ENCODE data around the gene ALG10B. TPM values are rescaled to one million over a fixed set of nuclear protein-coding genes. Genes with fewer than 3 reads are reported as not detected.
"Not testable (repeated sequence)": the region's sequence is repeated elsewhere in the genome, so short reads cannot be mapped to it uniquely, and the experiment has no call there.

Gene ALG10B
- total RNA-seq, 1 donor from 2014 or later: 6.3 TPM

- Mint-ChIP-seq H3K27me3 (ENCODE audit: unreplicated experiment) (peaks cover 1% of the 10 kb centered on the region), H3K9me3 (ENCODE audit: unreplicated experiment) (peaks cover 7% of the 10 kb centered on the region), H3K4me1 (ENCODE audit: low read depth, unreplicated experiment) (no peaks in the 10 kb centered on the region), H3K4me3 (ENCODE audit: unreplicated experiment) (no peak overlapping the region), H3K27ac (ENCODE audit: unreplicated experiment) (no peak overlapping the region), H3K36me3 (ENCODE audit: unreplicated experiment) (peaks cover 5% of the 10 kb centered on the region)
- TF ChIP-seq, protein P1, sequence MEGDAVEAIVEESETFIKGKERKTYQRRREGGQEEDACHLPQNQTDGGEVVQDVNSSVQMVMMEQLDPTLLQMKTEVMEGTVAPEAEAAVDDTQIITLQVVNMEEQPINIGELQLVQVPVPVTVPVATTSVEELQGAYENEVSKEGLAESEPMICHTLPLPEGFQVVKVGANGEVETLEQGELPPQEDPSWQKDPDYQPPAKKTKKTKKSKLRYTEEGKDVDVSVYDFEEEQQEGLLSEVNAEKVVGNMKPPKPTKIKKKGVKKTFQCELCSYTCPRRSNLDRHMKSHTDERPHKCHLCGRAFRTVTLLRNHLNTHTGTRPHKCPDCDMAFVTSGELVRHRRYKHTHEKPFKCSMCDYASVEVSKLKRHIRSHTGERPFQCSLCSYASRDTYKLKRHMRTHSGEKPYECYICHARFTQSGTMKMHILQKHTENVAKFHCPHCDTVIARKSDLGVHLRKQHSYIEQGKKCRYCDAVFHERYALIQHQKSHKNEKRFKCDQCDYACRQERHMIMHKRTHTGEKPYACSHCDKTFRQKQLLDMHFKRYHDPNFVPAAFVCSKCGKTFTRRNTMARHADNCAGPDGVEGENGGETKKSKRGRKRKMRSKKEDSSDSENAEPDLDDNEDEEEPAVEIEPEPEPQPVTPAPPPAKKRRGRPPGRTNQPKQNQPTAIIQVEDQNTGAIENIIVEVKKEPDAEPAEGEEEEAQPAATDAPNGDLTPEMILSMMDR (IDR thresholded peaks at IDR 0.05; ENCODE audit: partially characterized antibody, unreplicated experiment): no peak
- DNase-seq: no peak
Observed at GRCh38 chr12:38289396-38289795, 27.2 kb upstream of the ALG10B start.

DNA sequence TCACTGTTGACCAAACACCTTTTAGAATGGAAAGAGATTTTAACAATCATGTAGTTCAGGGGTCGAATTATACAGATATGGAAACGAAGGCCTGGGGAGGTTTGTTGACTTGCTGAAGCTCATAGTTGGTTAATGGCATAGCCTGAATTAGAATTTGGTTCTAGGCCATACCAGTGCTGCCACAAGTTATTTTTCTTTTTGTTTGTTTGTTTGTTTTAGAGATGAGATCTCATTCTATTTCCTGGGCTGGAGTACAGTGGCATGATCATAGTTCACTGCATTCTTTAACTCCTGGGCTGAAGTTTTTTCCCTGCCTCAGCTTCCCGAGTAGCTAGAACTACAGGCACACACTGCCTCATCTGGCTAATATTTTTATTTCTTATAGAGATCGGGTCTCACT lies 25.4 kb upstream of the ALG10B start:
- peaks cover 10% of the 10 kb centered on the region for H3K36me3 Mint-ChIP-seq (ENCODE audit: unreplicated experiment)
- TF ChIP-seq, protein P1 (IDR thresholded peaks at IDR 0.05; ENCODE audit: partially characterized antibody, unreplicated experiment): no peak
- no peak for DNase-seq
- no peak overlapping the region for H3K27ac Mint-ChIP-seq (ENCODE audit: unreplicated experiment)
- H3K27me3 Mint-ChIP-seq (ENCODE audit: unreplicated experiment): no peaks in the 10 kb centered on the region
- no peak overlapping the region for H3K4me3 Mint-ChIP-seq (ENCODE audit: unreplicated experiment)
- no peaks in the 10 kb centered on the region for H3K4me1 Mint-ChIP-seq (ENCODE audit: low read depth, unreplicated experiment)
- H3K9me3 Mint-ChIP-seq (ENCODE audit: unreplicated experiment): peaks cover 12% of the 10 kb centered on the region

DNA sequence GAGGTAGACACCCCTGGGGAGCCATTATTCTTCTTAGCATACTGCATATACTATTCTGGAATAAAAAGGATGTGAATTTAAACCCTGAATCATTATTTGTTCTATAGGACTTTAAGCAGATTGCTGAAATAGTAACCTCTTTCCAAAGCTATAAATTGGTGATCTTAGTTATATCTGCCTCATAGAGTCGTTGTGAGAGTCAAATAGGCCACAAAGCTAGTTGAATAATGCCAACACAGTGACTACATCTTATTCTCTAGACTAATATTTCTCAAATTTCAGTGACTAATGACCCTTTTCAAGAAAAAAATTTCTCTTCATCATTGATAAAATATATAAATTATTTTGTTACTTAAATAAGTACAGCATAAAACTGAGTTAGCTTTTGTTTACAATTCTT lies 13.6 kb upstream of the ALG10B start:
- not testable (repeated sequence) for DNase-seq; H3K27ac Mint-ChIP-seq (ENCODE audit: unreplicated experiment); H3K4me1 Mint-ChIP-seq (ENCODE audit: low read depth, unreplicated experiment); H3K9me3 Mint-ChIP-seq (ENCODE audit: unreplicated experiment); H3K4me3 Mint-ChIP-seq (ENCODE audit: unreplicated experiment); H3K27me3 Mint-ChIP-seq (ENCODE audit: unreplicated experiment); H3K36me3 Mint-ChIP-seq (ENCODE audit: unreplicated experiment)

DNA sequence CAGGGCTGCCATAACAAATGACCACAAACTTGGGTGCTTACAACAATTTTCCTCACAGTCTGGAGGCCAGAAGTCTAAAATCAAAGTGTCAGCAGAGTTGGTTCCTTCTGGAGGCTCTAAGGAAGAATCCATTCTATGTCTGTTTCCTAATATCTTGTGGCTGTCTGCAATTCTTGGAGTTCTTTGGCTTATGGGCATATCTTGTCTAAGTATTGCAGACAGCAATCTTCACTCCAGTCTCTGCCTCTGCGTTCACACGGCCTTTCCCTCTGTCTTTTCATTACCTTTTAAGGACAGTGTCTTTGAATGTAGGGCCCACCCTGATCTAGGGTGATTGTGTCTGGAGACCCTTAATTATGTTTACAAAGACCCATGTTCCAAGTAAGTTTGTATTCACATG lies 5.4 kb downstream of the ALG10B start:
- H3K4me1 Mint-ChIP-seq (ENCODE audit: low read depth, unreplicated experiment); H3K4me3 Mint-ChIP-seq (ENCODE audit: unreplicated experiment); DNase-seq; H3K27ac Mint-ChIP-seq (ENCODE audit: unreplicated experiment); H3K9me3 Mint-ChIP-seq (ENCODE audit: unreplicated experiment); H3K36me3 Mint-ChIP-seq (ENCODE audit: unreplicated experiment); H3K27me3 Mint-ChIP-seq (ENCODE audit: unreplicated experiment): not testable (repeated sequence)

DNA sequence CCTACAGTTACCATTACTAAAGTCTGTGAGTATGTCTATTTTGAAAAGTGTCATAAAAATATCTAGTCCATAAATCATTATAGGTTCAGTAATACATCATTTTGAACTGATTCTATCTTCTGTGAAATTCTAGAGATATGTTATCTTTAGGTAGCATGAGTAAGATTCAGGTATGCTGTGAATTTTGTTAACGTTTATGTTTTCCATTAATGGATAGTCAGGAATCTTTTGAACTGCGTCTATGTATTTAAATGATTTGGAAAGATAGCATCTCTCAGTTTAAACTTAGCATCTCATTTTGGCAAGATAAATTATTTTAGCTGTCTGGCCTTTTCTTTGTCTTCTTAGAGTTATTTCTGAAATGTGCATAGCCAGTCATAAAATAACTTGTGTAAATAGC lies 8.3 kb downstream of the ALG10B start:
- Mint-ChIP-seq H3K4me1 (ENCODE audit: low read depth, unreplicated experiment) (no peaks in the 10 kb centered on the region), H3K27me3 (ENCODE audit: unreplicated experiment) (no peaks in the 10 kb centered on the region), H3K9me3 (ENCODE audit: unreplicated experiment) (no peaks in the 10 kb centered on the region), H3K27ac (ENCODE audit: unreplicated experiment) (no peak overlapping the region), H3K4me3 (ENCODE audit: unreplicated experiment) (no peak overlapping the region), H3K36me3 (ENCODE audit: unreplicated experiment) (no peaks in the 10 kb centered on the region)
- TF ChIP-seq, protein P1 (IDR thresholded peaks at IDR 0.05; ENCODE audit: partially characterized antibody, unreplicated experiment): no peak
- DNase-seq: no peak

DNA sequence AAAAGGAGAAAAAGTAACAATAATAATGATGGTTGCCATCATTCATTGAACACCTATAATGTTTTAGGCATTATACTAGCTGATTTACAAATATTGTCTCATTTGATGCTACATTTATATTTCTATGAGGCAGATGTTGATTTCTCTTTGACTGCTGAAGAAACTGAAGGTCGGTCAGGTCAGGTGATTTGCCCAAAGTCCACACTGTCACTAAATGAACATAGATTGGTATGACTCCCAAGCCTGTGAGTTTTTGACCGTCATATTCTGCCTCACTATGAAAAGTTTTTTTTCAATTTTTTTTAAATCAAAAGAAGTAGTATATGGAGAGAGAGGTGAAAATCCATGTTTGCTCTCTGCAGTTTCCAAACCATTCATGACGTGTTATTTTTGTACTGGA lies 10.8 kb downstream of the ALG10B start:
- Mint-ChIP-seq H3K9me3 (ENCODE audit: unreplicated experiment) (peaks cover 1% of the 10 kb centered on the region), H3K27ac (ENCODE audit: unreplicated experiment) (no peak overlapping the region), H3K4me1 (ENCODE audit: low read depth, unreplicated experiment) (no peaks in the 10 kb centered on the region), H3K27me3 (ENCODE audit: unreplicated experiment) (no peaks in the 10 kb centered on the region), H3K4me3 (ENCODE audit: unreplicated experiment) (no peak overlapping the region), H3K36me3 (ENCODE audit: unreplicated experiment) (peaks cover 9% of the 10 kb centered on the region)
- DNase-seq: no peak
- TF ChIP-seq, protein P1 (IDR thresholded peaks at IDR 0.05; ENCODE audit: partially characterized antibody, unreplicated experiment): no peak
